HG03064 (cell line): ENCODE measurements around the gene SURF1.
A peak's percentile ranks its signal among the peaks of the same experiment; 100 is the strongest.

Experiments used
- ATAC-seq: cut with Tn5 transposase; IDR thresholded peaks from one replicate; pipeline ENCODE4 v1.9.1; 2021; ENCODE audit warnings: low read depth; ENCODE audit not compliant: unreplicated experiment

The SURF1 gene

DNA sequence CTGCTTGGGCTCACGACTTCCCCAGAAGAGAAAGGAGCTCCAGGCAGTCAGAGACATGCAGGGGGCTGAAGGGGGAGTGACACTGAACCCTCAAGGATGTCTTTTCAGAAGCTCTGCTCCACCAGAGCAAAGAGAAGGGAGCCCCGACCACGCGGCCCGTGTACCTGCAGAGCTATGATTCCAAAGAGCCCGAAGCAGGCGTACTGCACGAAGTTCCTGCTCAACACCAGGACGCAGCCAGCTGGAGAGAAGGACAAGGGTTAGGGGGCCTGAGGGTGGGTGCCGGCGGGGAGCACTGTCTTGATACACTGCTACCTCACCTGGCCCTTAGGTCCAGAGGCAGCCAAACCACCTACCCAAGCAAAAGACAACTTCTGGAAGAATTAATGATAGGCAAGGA, 10.1 kb upstream of the SURF1 start:
- no peak for ATAC-seq

DNA sequence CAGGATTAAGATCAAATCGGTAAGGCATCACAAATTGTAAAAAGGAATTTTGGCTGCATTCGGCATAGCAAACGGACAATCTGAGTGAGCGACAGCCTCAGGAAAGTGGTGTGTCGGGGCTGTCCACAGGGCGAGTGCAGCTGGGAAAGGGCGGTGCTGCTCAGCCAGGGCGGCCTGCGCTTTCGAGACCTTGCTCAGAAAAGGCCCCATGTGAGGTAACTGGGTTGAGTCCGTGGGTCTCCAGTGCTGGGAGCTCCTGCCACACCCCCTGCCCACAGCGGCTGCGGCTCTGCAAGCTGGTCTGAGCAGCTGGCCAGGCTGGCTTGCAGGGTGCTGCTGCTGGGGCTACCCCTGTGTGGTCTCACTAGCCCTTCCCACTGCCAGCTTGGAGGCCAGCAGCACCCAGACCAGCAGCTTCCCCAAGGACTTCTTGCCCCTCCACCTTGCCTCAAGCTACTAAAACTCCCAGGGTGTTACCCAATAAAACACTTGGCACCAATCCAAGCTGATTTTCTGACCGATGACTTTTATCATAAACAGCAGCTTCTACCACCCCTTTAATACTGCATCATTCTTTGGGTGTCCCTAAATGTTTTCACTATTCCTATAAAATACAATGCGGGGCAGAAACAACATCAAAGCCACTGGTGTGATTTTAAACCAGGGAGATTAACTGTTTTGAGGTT, 6.2 kb upstream of the SURF1 start:
- no peak for ATAC-seq

DNA sequence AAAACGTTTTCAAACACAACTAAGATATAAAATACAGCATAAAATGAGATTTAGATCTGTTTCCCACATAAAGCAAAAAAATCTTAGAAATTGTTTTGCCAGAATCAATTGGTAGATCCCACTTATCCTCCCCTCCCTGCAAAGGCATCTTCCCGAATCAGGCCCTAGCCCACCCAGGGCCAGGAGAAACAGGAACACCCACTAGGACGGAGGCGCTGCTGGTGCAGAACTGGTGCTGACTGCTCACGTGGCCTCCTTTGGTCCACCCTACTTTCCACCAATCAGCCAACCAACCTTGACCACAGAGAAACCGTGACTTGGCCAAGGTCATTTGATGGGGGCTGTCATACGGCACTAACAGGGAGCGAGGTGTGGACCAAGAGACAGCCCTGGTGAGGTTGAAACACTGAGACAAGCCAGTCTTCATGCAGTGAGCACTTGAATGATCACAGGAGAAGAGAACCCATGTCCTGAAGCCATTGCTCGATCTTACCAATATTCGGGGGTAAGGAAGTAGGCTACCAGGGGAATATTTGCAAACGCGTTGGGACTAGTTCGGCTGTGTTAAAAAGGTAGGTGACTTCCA, 5.3 kb upstream of the SURF1 start:
- no peak for ATAC-seq

DNA sequence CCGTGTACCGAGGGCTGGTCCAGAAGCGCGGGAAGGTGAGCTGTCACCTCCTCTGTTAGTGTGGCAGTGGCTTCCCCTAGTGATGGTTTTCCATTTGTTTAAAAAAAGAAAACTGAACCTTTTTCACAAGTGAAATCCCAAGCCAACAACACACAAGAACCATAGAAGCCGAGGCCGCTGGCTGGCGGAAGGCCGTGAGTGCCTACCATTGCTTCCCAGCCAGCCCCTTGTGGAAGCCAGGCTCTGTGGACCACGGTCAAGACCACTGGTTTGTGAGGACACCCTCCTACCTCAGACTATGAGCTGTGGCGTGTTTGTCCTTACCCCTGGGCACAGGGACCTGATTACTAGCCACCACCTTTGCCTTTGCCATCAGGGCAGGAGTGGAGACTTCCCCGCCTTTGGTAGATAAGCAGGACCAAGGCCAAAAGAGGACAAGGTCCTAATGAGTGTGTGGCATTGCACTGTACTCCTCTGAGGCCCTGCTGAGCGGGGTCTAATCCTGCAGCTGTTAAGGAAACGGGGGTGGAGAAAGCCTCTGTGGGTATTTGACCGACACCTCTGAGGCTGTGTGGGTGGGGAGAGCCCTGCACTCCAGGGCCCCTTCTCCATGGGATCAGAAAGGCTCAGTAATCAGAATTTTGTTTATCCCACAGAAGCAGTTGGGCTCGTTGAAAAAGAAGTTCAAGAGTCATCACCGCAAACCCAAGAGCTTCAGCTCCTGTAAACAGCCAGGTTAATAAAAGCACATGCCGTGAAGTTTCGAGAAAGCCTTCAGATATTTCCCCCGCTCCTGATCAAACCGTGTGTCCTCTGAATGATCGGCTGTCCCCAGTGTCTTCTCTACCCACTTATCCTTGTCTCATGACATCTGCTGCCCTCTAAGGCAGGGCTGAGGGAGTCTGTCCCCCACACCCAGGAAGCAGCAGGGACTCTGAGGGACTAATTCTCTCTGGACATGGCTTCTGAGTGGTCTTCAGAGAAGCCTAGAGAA, 4.4 kb upstream of the SURF1 start:
- ATAC-seq: no peak

DNA sequence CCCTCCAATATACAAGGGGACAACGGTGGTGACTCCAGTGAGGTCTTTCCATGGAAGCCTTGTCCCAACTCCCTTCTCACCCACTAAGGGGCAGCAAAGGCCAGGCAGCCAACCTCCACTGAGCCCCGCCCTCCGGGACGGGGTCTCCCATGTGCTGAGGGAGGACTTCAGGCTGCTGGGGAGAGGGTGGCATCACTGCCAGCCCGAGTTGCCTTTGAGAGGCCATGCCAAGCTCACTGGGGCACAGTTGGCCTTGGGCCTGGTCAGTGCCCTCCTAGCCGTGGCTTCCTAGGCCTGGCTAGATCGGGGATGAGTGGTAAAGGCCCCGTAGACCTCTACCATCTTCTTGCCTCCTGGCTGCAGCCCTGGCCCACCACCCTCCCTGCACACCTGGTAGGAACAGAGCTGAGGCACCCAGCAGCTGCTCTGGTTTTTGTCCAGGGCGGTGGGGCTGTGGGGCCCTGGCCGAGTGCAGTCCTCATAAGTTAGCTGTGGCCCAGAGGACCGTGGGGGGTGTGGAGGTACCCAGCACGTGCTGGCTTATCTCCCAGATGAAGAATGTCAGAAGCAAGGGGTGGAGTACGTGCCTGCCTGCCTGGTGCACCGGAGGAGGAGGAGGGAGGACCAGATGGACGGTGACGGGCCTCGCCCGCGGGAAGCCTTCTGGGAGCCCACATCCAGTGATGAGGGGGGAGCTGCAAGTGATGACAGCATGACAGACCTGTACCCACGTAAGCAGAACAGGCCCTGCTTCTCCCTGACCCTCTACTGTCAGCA, 3.3 kb upstream of the SURF1 start:
- no peak for ATAC-seq

DNA sequence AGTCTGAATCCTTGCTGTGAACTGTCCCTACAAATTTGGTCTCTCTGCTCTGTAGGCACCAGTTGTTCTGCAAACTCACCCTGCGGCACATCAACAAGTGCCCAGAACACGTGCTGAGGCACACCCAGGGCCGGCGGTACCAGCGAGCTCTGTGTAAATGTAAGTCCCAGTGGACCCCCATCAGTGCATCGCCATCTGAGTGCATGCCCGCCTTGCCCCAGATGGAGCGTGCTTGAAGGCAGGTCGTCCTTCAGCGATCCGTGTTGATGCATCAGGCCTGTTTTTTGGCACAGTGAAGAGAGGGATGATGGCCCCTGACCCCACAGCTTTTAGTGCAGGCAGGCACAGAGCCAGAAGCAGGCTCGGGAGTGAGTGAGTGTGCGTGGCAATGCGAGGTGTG, 1.4 kb upstream of the SURF1 start:
- no peak for ATAC-seq

DNA sequence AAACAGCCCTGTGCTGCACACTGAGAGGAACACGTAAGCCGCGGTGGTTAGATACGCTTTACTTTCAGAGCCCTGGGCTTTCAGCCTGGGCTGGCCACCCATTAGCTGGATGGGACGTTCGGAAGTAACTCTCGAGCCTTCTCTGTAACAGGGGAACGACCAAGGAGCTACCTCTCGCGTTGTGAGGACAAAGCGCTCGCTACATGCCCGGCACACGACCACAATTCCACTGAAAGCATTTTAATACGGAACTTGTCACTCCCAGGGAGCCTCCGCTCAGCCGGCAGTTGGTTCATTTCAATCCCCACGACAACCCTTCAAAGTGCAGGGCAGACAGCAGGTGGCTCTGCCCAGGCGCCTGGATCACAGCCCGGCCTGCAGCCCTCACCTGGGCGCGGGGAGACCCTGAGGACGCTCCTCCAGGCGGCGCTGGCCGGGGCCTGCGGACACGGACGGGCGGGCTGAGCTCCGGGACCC, 368 bp downstream of the SURF1 start:
- no peak for ATAC-seq

DNA sequence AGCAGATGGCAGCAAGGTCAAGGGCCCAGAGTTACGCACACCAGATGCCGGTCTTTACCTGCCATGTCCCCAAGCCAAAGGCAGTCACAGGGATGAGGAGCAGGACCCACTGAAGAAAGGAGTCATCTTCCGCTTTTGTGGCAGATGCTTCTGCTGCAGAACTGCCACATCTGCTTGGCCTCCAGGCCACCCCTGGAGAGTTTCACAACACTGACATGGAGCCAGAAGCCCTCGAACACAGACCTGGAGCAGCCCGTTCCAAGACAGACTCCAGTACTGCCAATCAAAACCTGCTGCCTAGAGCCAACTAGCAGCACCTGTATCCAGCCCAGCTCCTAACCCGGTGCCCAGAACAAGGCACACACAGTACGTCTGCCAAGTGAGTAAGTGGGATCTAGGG, 1.5 kb downstream of the SURF1 start:
- ATAC-seq: no peak

DNA sequence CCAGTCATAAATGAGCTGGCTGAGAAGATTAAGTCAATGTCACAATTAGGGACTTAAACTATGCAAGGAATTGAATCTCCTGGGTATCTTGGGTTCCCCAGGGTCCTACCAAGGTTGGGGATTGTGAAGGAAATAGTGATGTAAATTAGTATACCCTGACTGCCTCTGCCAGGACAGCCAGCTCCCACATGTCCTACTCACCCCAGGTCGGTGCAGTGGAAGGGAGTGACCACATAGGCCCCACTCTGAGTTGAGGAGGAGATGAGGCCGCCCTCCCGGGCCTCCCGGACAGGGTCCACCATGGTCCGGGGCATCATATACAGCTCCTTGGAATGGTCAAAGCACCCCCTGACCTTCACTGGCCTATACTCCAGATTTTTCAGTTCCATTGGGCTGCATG, 2.7 kb downstream of the SURF1 start:
- ATAC-seq: no peak

DNA sequence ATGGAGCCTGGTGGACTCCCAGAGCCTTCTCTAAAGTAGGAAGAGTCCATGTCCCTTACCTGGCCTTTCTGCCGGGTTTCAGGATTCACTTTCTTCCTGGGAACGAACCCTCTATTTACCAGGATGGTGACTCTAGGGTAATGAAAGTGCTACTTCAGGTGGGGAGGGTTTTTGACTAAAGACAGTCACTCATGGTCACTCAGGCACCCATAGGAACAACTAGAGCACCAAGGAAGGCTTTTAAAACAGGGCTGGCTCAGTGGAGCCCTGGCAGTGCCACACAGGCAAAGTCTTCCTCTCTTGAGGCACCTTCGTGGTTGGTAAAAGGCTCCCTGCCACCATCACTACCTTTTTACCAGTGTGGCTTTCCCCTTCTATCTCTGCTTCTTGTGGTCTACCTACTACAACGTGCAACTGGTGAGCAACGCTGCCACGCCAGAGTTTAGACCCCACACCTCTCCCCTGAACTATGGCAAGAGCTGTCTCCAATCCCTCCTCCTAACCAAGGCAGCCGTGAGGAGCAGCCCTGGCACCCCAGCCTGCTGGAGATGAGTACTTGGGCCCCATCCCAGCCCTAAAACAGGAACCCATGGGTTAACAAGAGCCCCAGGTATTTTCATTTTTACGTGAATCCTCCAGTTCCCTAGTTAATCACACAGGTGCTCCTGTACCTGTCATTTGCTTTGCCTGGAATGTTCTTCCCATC, 3.5 kb downstream of the SURF1 start:
- no peak for ATAC-seq

DNA sequence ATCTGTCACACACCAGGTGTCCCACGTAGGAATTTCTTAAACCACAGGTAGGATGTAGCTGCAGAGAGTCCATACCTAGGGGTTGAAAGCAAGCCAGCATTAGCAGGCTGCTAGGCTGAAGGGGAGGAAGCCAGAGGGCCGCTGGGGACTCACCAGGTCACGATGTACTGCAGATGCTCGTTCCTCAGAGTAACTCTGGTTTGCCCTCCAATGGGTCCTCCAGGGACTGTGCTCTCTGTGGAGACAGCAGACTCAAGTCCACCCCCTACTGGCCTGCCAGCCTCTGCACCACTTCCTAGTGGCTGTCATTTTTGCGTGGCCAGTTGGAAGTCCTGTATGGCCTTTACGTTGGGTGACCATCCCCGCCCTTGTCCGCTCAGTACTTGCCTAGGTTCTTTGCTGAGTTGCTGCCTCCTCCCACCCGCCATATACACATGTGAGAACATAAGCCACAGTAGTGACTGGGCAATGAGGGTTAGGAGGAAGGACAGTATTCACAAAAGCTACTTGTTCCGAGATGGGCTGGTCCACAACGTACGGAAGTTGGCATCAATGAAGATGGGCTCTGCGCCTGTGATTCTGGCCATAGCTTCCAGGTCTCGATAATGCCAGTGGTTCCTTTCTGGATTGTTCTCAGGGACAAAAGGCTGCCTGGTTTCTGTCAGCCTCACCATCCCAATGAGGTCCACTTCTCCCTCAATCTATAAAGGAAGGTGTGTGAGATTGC, 4.2 kb downstream of the SURF1 start:
- no peak for ATAC-seq

DNA sequence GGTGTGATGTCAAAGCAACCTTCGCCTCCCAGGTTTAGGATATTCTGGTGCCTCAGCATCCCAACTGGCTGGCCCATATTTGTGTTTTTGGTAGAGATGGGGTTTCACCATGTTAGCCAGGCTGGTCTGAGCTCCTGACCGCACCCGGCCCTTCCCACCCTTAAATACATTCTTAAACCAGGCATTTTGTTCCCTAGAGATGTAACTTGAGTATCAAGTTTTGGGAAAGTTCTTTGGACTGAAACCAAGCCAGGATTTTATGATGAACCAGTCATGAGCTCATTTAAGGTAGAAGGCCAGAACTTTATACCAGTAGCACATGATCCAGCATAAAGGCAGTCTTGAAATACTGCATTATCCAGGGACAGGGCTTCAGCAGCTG, 4.8 kb downstream of the SURF1 start:
- ATAC-seq: no peak

DNA sequence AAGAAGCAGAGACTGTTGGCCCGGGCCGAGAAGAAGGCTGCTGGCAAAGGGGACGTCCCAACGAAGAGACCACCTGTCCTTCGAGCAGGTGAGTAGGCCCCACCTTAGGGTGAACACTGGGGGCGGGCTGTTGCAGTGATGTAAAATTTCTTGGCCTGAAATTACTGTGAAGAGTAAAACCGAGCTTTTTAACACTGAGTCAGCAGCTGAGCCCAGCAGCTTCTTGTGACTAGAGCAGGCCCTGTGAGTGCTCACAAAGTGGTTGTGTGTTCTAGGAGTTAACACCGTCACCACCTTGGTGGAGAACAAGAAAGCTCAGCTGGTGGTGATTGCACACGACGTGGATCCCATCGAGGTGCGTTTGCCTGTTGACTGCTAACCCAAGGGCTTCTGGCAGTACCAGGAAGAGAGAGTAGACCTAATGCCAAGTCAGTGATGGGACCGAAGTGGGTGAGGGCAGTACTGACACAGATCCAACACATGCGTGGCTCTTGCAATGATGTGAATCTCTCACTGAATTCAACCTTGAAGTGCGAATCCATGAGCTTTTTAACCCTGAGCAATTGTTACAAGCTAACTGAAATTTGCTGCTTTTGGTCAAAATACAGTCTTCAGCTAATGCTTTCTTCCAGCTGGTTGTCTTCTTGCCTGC, 6.2 kb downstream of the SURF1 start:
- no peak for ATAC-seq

DNA sequence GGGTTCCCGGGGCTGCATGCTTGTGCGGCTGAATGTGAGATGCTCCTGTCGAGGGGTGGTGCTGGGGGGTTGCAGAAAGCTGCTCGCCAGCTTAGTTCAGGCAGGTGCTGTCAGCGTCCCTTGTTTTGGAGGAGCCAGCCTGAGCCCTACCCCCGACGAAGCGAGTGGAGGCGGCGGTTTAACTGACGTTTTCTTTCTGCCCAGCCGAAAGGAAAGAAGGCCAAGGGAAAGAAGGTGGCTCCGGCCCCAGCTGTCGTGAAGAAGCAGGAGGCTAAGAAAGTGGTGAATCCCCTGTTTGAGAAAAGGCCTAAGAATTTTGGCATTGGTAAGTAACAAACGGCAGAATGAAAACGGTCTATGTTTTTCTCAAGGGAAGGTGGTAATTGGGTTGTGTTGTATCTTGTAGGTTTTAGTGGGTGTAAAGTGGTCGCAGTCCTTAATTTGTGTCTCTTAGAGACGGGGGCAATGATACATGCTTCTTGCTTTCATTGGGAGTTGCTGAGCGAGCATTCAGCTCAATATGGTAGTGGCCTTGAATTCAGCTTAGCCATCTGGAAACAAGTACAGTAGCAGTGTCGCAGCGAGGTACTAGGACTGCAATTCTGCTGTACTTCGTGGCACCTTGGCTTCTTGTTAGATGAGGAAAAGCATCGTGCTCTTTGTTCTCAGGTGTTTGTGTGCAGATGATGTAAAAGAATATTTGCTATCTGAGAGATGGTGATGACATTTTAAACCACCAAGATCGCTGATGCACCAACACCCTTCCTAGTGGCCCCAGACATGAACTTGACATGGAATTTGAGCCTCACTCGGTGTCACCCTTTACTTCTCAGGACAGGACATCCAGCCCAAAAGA, 7.3 kb downstream of the SURF1 start:
- ATAC-seq: peak; percentile 2

DNA sequence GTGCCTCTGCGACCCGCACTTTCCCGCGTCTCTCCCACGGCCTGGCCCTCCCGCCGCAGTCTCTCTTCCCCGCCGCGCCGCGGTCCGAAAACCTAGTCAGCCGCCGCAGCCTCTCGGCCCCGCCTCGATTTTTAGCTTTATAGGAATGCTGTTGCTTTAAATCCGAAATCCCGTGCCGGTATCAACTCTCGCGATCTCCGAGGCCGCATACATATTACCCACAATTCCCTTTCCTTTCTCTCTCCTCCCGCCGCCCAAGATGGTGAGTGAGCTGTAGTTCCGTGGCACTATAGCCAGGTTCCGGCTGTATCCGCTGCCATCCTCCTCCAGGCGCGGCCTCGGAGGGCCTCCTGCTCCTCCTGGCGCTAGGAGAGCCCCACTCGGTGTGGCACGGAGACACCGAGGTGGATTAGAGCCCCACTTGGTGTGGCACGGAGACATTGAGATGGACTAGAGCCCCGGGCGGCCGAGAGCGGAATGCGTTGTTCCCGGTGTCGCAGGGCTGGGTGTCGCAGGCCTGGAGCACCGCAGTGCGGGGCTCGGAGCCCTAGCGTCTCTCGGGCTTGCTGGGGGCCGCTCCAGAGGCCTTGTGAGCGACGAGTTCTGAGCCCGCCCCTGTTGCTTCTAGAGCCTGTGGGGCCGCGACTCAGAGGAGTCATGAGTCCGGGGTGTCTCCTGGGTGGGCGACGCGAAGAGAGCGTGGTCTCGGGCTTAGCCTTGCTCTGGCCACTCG, 8.1 kb downstream of the SURF1 start, which contains the start of the genes MED22 and RPL7A:
MED22 (minus strand) TSS at position 147 of the 733 bp plus-strand sequence. CDS start 1,469 bp downstream, outside the sequence.
RPL7A (plus strand) TSS at position 234 of the 733 bp plus-strand sequence; CDS start at position 260, 26 bp downstream.
- ATAC-seq: peak; percentile 58

DNA sequence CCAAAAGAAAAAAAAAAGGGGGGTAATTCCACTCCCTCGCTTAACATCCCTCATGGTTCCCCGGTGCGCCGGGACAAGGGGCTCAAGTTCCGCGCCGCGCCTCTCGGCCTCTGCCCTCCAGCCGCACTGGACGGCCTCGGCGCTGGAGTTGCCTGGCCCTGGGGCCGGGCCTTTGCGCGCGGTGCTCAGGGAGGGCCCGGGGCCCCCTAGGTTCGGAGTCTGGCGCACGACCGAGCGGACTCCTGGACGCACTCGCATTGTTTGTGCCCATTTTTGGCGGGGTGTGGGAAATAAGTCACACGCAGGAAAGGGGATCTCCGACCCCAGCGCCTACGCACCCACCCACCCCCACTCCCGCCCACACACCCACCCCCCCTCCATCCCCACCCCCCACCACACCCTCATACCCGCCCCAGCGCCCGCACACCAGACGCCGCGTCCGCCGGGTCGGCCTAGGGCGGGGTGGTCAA, 8.7 kb downstream of the SURF1 start:
- peak; percentile 16 for ATAC-seq
